B cell (primary cell): ENCODE results near the gene PDIA2. TPM values are rescaled to one million over a fixed set of nuclear protein-coding genes. Genes with fewer than 3 reads are reported as not detected.

Experiments used
- ATAC-seq: fragments of 200-7000 bp; cut with Tn5 transposase; one replicate; pipeline ENCODE4 v1.10.0; 2021; ENCODE audit warnings: low read depth, mild to moderate bottlenecking, moderate number of reproducible peaks, moderate library complexity
- CTCF ChIA-PET: fragments of 350-600 bp; sonication (Branson Sonifier 250); formaldehyde crosslinking; loops from one replicate; lab custom pipeline; 2021; ENCODE audit warnings: antibody characterized with exemption, inconsistent platforms; lab: Charles Lee
- POLR2A ChIA-PET: fragments of 350-600 bp; sonication (Branson Sonifier 250); formaldehyde crosslinking; loops from one replicate; lab custom pipeline; 2021; ENCODE audit warnings: antibody characterized with exemption; lab: Charles Lee
- DNase-seq: peaks from one replicate; pipeline ENCODE4 v3.0.0; 2013
- H2AFZ ChIP-seq: 2 replicates; pipeline ENCODE4 v1.6.1; 2012; ENCODE audit warnings: mild to moderate bottlenecking, low read depth, low read length; ENCODE audit not compliant: insufficient read depth, poor library complexity, severe bottlenecking
- H3K27ac ChIP-seq, 2 donors: 1 replicate in 1 of 2; 2 replicates in 1 of 2; pipeline ENCODE4 v1.5.1; 2012 to 2013; ENCODE audit warnings: low read length in 2 of 2, mild to moderate bottlenecking in 2 of 2, moderate library complexity in 1 of 2
- H3K27me3 ChIP-seq, 4 experiments: fragments of 200-600 bp in 1 of 4; sonication (generic) in 1 of 4; replicated peaks in 1 of 4; 1 replicate in 2 of 4; 2 replicates in 2 of 4; pipeline versions ENCODE4 v1.6.1 to v1.7.0; 2013 to 2016; ENCODE audit warnings: low read length in 3 of 4, mild to moderate bottlenecking in 2 of 4, mixed read lengths in 1 of 4, moderate library complexity in 1 of 4; ENCODE audit not compliant: insufficient read depth in 4 of 4, control insufficient read depth in 3 of 4; ENCODE audit errors: control extremely low read depth in 1 of 4
- H3K36me3 ChIP-seq, 2 experiments: replicated peaks in 1 of 2; 1 replicate in 1 of 2; 2 replicates in 1 of 2; pipeline versions ENCODE4 v1.6.1 to v1.7.1; 2013; ENCODE audit warnings: low read length in 1 of 2; ENCODE audit not compliant: insufficient read depth in 2 of 2, control insufficient read depth in 1 of 2; ENCODE audit errors: control extremely low read depth in 1 of 2, extremely low read depth in 1 of 2
- H3K4me1 ChIP-seq, 2 donors: fragments of 200-600 bp in 1 of 2; sonication (generic) in 1 of 2; 1 replicate in 1 of 2; 2 replicates in 1 of 2; pipeline versions ENCODE4 v1.5.1 to v1.6.1; 2013 to 2017; ENCODE audit warnings: low read length in 2 of 2; ENCODE audit not compliant: control insufficient read depth in 2 of 2, insufficient read depth in 2 of 2
- H3K4me2 ChIP-seq: replicated peaks from 2 replicates; pipeline ENCODE3; 2012; ENCODE audit warnings: mild to moderate bottlenecking, low read depth, low read length; ENCODE audit not compliant: poor library complexity, severe bottlenecking
- H3K4me3 ChIP-seq, 5 experiments: fragments of 200-600 bp in 1 of 5; sonication (generic) in 1 of 5; 1 replicate in 3 of 5; 2 replicates in 2 of 5; pipeline versions ENCODE4 v1.5.1 to v1.7.0; 2011 to 2016; ENCODE audit warnings: low read length in 4 of 5, mild to moderate bottlenecking in 4 of 5, low read depth in 2 of 5, control low read depth in 1 of 5, moderate library complexity in 1 of 5; ENCODE audit not compliant: insufficient read depth in 1 of 5; ENCODE audit errors: control extremely low read depth in 1 of 5, extremely low read depth in 1 of 5
- H3K79me2 ChIP-seq: fragments of 200-600 bp; sonication (generic); one replicate; pipeline ENCODE4 v1.6.0; 2016; ENCODE audit warnings: low read length; ENCODE audit not compliant: control insufficient read depth, insufficient read depth
- H3K9ac ChIP-seq: fragments of 200-600 bp; sonication (generic); 2 replicates; pipeline ENCODE4 v1.6.1; 2017; ENCODE audit warnings: mild to moderate bottlenecking, low read length, moderate library complexity
- H3K9me3 ChIP-seq, 3 donors: one replicate each; pipeline versions ENCODE4 v1.6.1 to v1.7.1; 2013; ENCODE audit warnings: low read length in 2 of 3; ENCODE audit not compliant: control insufficient read depth in 2 of 3, insufficient read depth in 1 of 3; ENCODE audit errors: control extremely low read depth in 1 of 3
- H4K20me1 ChIP-seq: 2 replicates; pipeline ENCODE4 v1.6.0; 2012; ENCODE audit warnings: mild to moderate bottlenecking, low read length; ENCODE audit not compliant: insufficient read depth, control insufficient read depth, poor library complexity, severe bottlenecking
- H3K27ac Mint-ChIP-seq: one replicate; pipeline ENCODE4 v1.8.0; 2021; ENCODE audit warnings: mixed read lengths
- H3K27me3 Mint-ChIP-seq: one replicate; pipeline ENCODE4 v1.8.0; 2021; ENCODE audit warnings: mixed read lengths
- H3K4me1 Mint-ChIP-seq: one replicate; pipeline ENCODE4 v1.8.0; 2021; ENCODE audit warnings: mixed read lengths
- H3K4me3 Mint-ChIP-seq: one replicate; pipeline ENCODE4 v1.8.0; 2021; ENCODE audit warnings: mixed read lengths
- H3K9me3 Mint-ChIP-seq: one replicate; pipeline ENCODE4 v1.8.0; 2022; ENCODE audit warnings: mixed read lengths; ENCODE audit not compliant: insufficient read depth
- CTCF ChIP-seq: fragments of 200-600 bp; IDR thresholded peaks from one replicate; pipeline ENCODE4 v1.8.0; 2022; ENCODE audit warnings: antibody characterized with exemption, mild to moderate bottlenecking
- EZH2 ChIP-seq: IDR thresholded peaks from 2 replicates; pipeline ENCODE4 v1.6.1; 2012; ENCODE audit warnings: borderline replicate concordance, low read depth, mild to moderate bottlenecking, moderate library complexity, low read length; ENCODE audit not compliant: insufficient read depth, poor library complexity, severe bottlenecking
- WGBS: methylation state at CpG from one replicate; pipeline ENCODE4 v1.1.5; 2013; ENCODE audit warnings: missing lambda C conversion rate; ENCODE audit not compliant: insufficient coverage; 5-methylcytosine and 5-hydroxymethylcytosine counted together
- intact Hi-C: fragments of 100-400 bp; cut with micrococcal nuclease; formaldehyde crosslinking; loops from one replicate; pipeline ENCODE4 v1.10.0; 2022
- polyA plus RNA-seq: library from polyadenylated mRNA; depleted of rRNA; stranded (reverse); fragments of >200 nt; gene quantifications from 2 replicates; pipeline ENCODE4 v1.2.3, GENCODE V29; 2012
- total RNA-seq, 2 donors: library from RNA; stranded (reverse); fragments of 120-200 nt in 1 of 2; gene quantifications; 1 replicate in 1 of 2; 2 replicates in 1 of 2; pipeline versions ENCODE4 v1.2.3 to v1.2.4, GENCODE V29; 2013 to 2022

PDIA2 gene
- total and polyA plus RNA-seq, 2 donors (not counting 1 experiment from before 2014, with no cell fraction given), result 0.06 TPM; not detected in 1

DNA sequence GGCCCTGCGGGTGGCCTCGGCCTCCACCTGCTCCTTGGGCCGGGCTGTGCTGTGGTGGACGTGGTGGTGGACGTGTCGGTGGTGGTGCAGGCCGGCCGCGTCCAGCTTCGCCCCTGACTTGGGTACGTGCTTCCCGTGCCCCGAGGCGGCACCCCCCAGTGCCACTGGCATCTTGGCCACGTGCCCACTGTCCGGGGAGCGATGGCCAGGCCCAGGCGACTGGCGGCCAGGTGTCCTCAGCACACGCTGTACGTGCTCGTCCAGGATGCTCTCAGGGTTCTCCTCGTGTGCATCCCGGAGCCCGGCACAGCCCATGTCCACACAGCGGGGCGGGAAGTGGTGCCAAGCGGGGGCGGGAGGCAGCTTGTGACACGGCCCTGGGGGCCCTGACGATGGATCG is 14.9 kb downstream of the PDIA2 start:
- H3K4me2 ChIP-seq, result no peak overlapping the region
- H4K20me1 ChIP-seq, result peaks cover 8% of the 10 kb centered on the region
- Mint-ChIP-seq H3K27me3 (no peaks in the 10 kb centered on the region), H3K4me3 (no peak overlapping the region), H3K4me1 (no peaks in the 10 kb centered on the region), H3K27ac (no peak overlapping the region), H3K9me3 (no peaks in the 10 kb centered on the region)
- ATAC-seq (no peak), DNase-seq (no peak)
- CTCF ChIA-PET, result no interaction called here
- H3K27ac ChIP-seq, result no peak overlapping the region
- H3K27me3 ChIP-seq, result no peaks in the 10 kb centered on the region
- no peaks in the 10 kb centered on the region for H3K4me1 ChIP-seq
- peaks cover 9% of the 10 kb centered on the region for H3K79me2 ChIP-seq
- H2AFZ ChIP-seq, result no peak overlapping the region
- no peak overlapping the region for H3K9ac ChIP-seq
- H3K9me3 ChIP-seq, result no peaks in the 10 kb centered on the region
- no peak overlapping the region for H3K4me3 ChIP-seq
- TF ChIP-seq EZH2 (no peak), CTCF (no peak)
- POLR2A ChIA-PET, result no interaction called here
- H3K36me3 ChIP-seq, result peaks cover 0 to 35% of the 10 kb centered on the region in 2 experiments
- intact Hi-C loops, result no loop called here
- 96% methylated on average over 32 of the region's 32 CpGs for WGBS

GRCh38 chr16:301235-301634 is 18.3 kb downstream of the PDIA2 start:
- DNase-seq (no peak), ATAC-seq (no peak)
- intact Hi-C loops, result no loop called here
- no peaks in the 10 kb centered on the region for H3K9me3 ChIP-seq
- H3K36me3 ChIP-seq, result peaks cover 0 to 33% of the 10 kb centered on the region in 2 experiments
- POLR2A ChIA-PET, result no interaction called here
- H4K20me1 ChIP-seq, result peaks cover 8% of the 10 kb centered on the region
- H3K27ac ChIP-seq, result no peak overlapping the region
- no peaks in the 10 kb centered on the region for H3K4me1 ChIP-seq
- no peak overlapping the region for H3K4me2 ChIP-seq
- H2AFZ ChIP-seq, result no peak overlapping the region
- peaks cover 9% of the 10 kb centered on the region for H3K79me2 ChIP-seq
- H3K4me3 Mint-ChIP-seq, result no peak overlapping the region
- H3K27ac Mint-ChIP-seq, result no peak overlapping the region
- WGBS, result 100% methylated on average over 3 of the region's 6 CpGs
- H3K27me3 Mint-ChIP-seq, result no peaks in the 10 kb centered on the region
- no peak overlapping the region for H3K4me3 ChIP-seq
- H3K4me1 Mint-ChIP-seq, result no peaks in the 10 kb centered on the region
- H3K9ac ChIP-seq, result no peak overlapping the region
- no peaks in the 10 kb centered on the region for H3K9me3 Mint-ChIP-seq
- H3K27me3 ChIP-seq, result no peaks in the 10 kb centered on the region
- TF ChIP-seq CTCF, result no peak
- CTCF ChIA-PET, result no interaction called here
